Posterior cingulate gyrus (tissue), 11 donors: ENCODE data around the gene GSTT4.
"Not testable (repeated sequence)": the region's sequence is repeated elsewhere in the genome, so short reads cannot be mapped to it uniquely, and the experiment has no call there.

Experiments used
- DNase-seq, 10 donors: peaks; one replicate each; pipeline versions ENCODE4 v3.0.0 to v3.0.0-alpha.2; 2020 to 2021; ENCODE audit warnings: mixed read lengths in 3 of 10
- intact Hi-C: fragments of 100-400 bp; cut with DNase I; formaldehyde crosslinking; loops from one replicate; pipeline ENCODE4 v1.15.1; 2023

The GSTT4 gene

DNA sequence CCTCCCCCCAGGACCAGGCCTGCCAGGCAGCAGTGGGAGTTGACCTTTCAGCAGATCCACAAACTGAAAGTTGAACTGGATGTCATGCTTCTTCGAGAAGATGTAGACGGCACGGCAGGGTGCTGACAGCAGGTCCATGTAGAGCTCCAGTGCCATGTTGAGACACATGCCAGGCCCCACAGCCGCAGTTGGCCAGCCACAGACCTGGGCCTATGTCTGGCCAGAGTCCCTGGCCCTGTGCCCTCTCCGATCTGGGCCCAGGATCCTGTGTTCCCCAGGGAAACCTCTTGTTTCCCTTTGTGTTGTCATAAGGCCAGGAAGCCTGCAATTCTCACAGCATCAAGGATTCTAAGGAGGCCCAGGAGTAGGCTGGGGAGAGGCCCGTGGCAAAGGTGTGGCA, at the start of gene GSTT4:
TSS of gene GSTT4 (minus strand) at position 253 of the 400 bp plus-strand sequence. CDS start at position 156, 97 bp downstream.
- intact Hi-C loops, result no loop called here
- peak in 1 of 10 donors; percentile 60 for DNase-seq

DNA sequence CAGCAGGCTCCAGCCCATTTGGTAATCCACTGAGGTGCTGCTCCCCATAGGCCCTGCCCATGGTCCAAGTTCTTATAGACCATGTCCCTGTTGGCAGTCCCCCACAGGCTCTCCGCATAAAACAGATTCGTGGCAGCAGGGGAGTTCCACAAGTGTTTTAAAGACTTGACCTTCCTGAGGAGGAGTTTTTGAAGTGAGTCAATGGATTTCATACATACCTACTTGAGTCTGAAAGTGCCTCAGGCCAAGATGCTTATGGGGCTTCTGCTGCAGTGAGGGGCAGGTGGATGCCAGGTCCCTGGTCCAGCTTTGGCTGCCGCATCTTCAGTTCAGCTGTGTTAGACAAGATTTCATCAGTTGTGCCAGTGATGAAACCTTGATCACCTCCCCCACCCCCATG, 49.1 kb upstream of the GSTT4 start:
- intact Hi-C loops, result no loop called here

DNA sequence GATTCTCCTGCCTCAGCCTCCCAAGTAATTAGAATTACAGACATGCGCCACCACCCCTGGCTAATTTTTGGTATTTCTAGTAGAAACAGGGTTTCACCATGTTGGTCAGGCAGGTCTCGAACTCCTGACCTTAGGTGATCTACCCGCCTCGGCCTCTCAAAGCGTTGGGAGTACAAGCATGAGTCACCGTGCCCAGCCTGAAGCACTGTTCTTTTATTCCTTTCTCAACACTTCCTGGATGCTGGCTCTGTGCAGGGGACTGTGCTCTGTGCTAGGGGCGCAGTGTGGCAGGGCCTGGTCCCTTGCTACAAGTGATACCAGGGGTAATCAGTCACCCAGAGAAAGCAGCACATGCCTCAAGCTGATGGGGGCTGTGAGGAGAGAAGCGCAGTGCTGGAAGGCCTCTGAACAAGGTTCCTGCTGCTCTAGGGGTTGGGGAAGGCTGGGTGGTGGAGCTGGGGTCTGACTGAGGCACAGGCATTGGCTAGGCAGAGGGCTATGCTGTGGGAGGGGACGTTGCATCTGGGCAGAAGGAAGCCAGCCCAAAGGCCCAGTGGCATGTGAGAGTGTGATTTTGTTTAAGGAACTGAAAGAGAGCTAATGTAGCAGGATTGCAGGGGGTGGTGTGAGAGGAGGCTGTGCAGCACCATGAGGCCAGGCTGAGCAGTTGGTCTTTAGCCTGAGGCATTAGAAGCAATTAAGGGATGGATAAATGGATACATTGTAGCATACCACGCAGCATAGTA, 48.4 kb upstream of the GSTT4 start:
- DNase-seq, result peak in 1 of 10 donors; percentile 25
- intact Hi-C loops, result no loop called here

More for the DNA sequence above, 49.1 kb upstream of the GSTT4 start:
- no peak for DNase-seq

DNA sequence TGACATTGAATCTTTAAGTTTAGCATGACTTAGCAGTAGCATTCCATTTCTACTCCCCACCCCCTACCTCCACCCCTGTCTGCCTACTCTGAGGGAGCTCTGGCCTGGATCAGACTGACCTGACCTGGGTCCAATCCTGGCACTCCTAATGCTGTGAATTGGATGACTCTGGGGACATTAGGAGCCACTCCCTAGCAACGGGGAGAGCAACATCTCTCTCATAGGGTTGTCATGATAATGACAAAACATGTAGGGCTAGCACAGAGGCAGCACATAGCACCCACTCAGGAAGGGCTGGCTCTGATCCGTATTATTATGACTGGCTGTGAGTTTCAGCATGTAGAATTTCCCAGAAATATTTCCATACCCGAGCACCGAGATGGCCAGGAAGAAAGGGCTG, 46.3 kb upstream of the GSTT4 start:
- intact Hi-C loops, result no loop called here
- no peak for DNase-seq

DNA sequence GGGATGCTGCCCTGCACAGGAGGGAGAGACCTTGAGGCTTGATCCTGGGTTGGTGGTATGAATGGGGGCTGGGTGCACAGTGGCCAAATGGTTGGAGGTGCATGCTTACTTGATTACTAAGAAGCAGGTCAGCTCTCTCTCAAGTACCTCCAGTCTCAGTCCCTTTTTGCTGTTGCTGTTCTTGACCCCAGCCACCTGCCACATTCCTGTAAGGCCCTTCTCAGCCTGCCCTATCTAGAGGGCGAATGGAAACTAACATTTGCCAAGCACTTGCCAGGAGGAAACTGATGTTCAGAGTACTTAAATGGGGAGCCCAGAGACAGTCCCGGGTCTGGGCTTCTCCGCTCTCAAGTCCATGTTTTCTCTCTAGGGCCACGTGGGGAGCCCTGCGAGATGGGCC, 45.8 kb upstream of the GSTT4 start:
- intact Hi-C loops, result no loop called here
- no peak for DNase-seq

DNA sequence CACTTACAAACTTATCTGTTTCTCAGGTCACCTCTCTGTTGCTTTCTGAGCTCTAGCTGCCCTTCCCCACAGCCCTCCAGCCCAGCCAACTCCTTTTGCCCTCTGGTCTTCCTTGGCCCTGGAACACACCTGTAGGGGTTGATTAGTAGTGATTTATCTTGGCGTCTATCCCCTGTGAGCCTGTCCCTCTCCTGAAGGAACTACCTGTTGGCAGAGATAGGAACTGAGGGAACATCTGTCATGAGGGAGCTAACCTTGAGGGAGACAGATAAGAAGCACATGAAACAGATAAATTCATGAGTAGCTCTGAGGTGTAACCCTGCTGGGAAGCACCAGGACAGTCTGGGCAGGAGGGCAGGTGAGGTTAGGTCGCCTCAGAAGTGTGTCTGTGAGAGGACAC, 44.7 kb upstream of the GSTT4 start:
- no peak for DNase-seq
- intact Hi-C loops, result no loop called here

DNA sequence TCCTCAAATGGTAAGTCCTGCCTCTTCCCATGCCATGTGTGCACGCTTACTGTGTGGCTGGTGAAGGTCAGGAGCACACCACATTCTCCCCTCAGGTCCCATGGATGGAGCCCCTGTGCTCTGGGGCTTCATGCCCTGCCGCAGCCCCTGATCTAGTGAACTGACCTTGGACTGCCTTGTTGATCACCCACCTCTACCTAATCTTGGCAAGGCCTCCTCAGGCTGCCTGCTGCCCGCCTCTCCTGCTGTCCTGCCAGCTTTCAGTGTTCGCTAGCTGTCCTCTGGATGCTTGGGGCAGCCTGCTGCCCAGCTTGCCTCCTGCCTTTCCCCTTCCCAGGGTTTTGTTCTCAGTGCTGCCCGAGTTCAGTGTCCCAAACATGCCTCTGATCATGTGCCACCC, 44.0 kb upstream of the GSTT4 start:
- intact Hi-C loops, result no loop called here
- DNase-seq, result no peak

DNA sequence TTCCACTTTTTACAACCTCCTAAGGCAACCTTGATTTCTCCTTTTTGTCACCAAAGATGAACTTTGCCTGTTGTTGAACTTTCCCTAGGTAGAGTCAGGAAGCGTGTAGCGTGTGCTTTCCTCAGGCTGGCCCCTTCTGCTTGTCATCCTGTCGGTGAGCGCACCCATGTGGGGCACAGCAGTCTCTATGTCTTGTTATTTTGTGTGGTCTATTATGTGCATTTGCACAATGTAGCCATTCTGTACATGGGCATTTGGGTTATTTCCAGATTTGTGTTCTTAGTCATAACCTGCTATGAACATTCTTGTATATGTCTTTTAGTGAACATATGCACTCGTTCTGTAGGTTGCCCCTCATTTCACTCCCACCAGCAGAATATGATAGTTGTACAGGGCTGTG, 40.8 kb upstream of the GSTT4 start:
- DNase-seq, result no peak
- intact Hi-C loops, result no loop called here

DNA sequence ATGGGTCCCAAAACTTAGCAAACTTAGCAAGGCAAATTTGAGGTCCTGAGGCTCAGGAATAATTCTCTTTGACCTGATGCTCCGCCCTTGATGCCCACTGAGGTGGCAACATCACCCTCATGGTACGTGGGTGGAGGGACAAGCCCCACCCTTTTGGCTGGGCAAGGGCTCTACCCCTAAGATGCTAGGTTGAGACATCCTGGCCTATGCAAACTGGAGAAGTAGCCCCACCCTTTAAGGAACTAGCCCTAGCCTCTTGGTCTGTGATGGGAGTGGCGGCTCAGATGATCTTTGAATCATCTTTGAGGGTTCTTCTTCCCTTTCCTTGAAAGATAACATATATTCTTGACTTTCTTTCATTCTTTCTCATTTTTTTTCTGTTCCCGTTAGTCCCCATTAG, 38.7 kb upstream of the GSTT4 start:
- DNase-seq, result no peak
- intact Hi-C loops, result no loop called here

DNA sequence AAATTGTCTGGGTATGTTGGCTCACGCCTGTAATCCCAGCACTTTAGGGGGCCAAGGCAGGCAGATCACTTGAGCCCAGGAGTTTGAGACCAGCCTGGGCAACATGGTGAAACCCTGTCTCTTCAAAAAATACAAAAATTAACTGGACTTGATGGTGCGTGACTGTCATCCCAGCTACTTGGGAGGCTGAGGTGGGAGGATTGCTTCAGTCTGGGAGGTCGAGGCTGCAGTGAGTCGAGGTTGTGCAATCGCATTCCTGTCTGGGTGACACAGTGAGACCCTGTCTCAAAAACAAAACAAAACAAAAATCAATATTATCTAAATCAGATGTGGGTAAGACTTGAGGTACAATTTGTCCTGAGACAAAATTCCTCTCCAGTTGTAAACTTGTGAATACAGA, 38.2 kb upstream of the GSTT4 start:
- DNase-seq, intact Hi-C loops: not testable (repeated sequence)

DNA sequence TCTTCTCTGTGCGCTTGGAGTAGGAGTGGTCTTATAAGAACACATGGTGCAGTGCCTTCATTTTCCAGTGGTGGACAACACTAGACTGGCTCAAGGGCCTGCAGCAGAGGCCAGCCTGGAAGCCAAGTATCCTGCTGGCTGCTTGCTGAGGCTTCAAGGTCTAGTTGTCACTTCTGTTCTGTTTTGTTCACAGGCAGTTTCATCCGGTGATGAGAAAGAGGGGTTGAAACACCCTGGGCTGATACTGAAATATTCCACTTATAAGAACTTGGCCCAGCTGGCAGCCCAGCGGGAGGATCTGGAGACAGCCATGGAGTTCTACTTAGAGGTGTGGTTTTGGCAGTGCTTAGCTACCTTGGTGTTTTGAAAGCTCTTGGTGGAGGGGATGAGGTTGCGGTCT, 35.7 kb upstream of the GSTT4 start:
- DNase-seq, result no peak
- intact Hi-C loops, result no loop called here

DNA sequence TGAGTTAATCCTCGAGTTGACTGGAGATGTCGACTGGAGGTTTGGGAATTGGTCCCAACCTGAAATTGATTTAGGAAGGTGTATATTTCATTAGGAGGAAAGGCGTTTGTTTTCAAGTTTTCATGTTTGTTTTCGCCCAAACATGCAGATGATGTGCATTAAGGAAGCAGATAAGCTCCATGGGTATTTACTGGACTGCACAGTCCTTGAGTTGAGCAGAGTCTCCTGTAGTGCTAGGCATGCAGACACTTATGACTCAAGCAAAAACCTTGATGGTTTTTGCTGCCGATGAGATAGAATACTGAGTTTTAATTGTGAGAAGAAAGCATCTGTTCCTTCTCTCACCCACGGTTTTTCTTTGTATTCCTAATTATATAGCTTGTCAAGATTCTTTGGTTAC, 33.8 kb upstream of the GSTT4 start:
- DNase-seq, result no peak
- intact Hi-C loops, result no loop called here

DNA sequence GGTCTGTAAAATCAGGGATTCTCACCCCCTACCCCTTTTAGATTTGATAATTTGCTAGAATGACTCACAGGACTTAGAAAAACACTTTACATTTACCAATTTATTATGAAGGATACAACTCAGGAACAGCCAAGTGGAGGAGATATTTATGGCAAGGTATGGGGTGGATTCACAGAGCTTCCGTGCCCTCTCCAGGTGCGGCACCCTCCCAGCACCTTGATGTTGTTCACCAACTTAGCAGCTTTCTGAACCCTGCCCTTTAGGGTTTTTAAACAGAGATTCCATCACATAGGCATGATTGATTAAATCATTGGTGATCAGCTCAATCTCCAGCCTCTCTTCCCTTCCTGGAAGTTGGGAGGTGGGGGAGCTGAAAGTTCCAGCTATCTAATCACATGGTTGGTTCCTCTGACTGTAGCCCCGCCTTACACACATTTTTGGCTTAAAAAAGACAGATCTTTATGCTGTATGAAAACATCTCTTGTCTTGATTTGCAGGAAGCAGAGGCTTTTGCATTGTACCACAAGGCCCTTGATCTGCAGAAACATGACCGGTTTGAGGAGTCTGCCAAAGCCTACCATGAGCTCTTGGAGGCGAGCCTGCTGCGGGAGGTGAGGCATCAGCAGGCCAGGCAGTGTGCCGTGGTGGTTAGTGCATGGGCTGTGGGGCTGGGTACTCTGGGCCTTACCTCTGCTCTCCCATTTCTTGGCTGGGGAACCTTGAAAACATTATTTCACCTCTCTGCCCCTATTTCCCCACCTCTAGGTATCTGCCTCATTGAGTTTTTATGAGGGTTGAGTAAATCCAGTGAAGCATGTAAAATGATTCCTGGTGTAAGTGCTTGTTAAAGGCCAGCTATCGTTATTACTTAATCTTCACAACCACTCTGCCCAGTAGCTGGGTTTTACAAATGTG, 32.9 kb upstream of the GSTT4 start:
- peak in 1 of 10 donors; percentile 23 for DNase-seq
- intact Hi-C loops, result no loop called here

DNA sequence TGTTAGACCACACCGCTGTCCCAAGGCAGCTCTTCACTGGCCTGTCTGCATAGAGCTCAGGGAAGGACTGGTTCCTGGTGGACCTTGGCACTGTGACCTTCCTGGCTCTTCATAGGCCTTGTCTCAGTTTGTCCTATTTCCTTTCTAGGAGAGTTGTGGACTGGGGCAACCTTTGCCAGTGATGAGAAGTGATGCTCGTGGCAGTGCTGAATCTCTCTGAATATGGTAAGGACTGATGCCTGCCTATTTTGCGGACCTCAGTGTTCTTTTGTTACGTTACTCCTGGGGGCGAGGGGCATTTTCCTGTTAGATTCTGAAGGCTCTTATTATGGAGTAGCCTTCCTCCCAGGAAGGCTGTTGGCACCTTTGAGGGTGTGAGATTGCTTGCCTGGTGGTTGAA, 30.0 kb upstream of the GSTT4 start:
- intact Hi-C loops, result no loop called here
- no peak for DNase-seq

DNA sequence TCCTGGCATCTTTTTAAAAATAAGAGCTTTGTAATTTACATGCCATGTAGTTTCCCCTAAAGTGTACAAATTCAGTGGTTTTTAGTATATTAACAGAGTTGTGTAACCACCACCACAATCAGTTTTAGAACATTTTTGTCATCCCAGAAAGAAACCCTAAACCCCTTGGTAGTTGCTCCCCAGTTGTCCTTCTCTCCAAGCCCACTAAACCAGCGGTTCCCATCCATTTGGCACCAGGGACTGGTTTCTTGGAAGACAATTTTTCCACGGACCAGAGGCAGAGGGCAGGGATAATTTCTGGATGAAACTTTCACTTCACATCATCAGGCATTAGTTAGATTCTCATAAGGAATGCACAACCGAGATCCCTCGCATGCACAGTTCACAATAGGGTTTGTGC, 28.5 kb upstream of the GSTT4 start:
- intact Hi-C loops, result no loop called here
- DNase-seq, result no peak

DNA sequence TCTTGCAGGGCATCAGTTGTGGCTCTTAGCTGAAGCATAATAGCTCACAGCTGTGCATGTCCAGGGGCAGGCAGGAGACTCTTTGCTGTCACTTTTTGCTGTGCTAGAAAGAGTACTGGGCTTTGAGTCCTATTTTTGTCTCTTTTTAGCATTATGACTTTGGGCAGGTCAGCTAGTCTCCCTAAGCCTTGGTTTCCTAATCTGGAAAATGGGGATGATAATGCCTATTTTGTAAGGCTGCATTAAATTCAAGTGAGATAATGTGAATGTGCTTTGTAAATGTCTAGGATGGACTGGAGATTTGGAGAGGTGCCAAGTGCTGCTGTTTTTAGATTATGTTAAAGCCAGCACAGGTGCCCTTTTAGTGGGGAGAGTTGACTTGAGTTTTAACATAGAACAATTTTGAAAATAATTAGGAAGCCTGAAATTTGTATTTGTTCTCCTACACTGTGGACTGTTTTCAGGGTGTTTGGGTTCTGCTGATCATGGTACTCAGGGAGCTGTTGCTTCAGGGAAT, 25.0 kb upstream of the GSTT4 start:
- intact Hi-C loops, result no loop called here
- no peak for DNase-seq

DNA sequence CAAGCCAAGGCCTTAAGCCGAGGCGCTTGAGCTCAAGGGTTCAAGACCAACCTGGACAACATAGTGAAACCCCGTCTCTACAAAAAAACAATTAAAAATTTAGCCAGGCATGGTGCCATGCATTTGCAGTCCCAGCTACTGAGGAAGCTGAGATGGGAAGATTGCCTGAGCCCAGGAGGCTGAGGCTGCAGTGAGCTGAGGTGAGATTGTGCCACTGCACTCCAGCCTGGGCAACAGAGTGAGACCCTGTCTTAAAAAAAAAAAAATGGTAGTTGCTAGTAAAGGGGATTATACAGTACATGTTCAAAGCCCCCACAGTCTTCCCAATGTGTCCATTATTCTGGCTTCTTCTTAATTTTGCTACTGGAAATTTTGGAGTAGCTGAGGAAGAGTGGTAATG, 24.1 kb upstream of the GSTT4 start:
- intact Hi-C loops, result no loop called here

DNA sequence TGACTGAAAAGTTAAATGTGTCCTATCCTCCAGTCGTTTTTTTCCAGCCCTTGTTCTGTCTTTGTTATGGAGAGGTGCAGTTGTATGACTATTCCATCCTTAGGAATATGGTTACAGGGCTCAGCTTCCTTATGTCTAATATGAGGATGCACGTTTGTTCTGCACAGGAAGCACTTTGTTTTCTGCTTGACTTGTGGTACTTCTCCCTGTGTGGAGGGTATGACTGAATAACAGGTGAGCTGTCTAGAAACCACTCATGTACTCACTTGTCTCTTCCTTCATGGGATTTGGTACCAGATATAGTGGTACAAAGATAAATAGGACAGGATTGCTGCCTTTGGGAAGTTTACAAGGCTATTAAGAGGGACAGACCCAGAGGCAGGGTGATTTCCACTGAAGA, 23.3 kb upstream of the GSTT4 start:
- intact Hi-C loops, result no loop called here
- DNase-seq, result no peak

More for the DNA sequence above, 24.1 kb upstream of the GSTT4 start:
- DNase-seq, result no peak

DNA sequence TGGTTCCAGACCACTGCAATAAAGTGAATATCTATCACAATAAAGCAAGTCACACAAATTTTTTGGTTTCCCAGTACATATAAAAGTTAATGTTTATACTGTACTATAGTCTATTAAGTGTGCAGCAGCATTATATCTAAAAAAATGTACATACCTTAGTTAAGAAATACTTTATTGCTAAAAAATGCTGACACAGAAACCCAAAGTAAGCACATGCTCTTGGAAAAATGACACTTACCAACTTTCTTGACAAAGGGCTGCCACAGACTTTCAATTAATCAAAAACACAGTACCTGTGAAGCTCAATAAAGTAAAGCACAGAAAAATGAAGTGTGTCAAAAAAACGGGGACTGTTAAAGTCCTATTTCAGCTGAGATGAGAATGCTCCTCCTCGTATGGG, 22.7 kb upstream of the GSTT4 start:
- intact Hi-C loops, result no loop called here
- DNase-seq, result no peak

DNA sequence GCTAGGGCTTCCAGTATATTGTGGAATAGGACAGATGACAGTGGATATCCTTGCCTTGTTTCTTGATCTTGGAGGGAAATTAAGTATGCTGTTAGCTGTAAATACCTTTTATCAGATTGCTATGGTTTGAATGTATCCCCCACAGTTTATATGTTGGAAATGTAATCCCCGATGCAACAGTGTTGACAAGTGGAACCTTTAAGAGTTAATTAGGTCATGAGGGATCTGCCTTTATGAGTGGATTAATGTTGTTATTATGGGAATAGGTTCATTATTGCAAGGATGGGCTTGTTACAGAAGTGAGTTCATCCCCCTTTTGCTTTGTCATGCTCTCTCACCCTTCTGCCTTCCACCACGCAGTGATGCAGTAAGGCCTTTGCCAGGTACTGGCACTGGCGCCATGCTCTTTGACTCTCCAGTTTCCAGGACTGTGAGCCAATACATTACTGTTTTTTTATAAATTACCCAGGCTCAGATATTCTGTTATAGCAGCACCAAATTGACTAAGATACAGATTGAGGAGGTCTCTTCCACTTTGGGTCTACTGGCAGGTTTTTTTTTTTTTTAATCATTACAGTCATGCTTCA, 22.2 kb upstream of the GSTT4 start:
- intact Hi-C loops, result no loop called here
- DNase-seq, result no peak

DNA sequence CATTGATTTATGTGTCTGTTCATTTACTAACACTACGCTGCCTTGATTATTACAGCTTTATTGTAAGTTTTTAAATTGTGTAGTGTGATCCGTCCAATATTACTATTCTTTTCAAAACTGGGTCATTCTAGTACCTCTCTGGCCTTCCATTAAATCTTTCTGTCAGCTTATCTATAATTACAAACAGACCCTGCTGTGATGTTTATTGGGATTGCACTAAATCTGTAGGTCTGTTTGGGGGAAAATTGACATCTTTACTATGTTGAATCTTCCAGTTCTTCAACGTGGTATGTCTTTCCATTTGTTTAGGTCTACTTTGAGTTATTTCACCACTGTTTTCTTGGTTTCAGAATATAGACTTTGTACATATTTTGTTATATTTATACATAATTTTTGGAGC, 21.5 kb upstream of the GSTT4 start:
- no peak for DNase-seq
- intact Hi-C loops, result no loop called here
